ENCODE results near the gene INSRR.

The INSRR gene

DNA sequence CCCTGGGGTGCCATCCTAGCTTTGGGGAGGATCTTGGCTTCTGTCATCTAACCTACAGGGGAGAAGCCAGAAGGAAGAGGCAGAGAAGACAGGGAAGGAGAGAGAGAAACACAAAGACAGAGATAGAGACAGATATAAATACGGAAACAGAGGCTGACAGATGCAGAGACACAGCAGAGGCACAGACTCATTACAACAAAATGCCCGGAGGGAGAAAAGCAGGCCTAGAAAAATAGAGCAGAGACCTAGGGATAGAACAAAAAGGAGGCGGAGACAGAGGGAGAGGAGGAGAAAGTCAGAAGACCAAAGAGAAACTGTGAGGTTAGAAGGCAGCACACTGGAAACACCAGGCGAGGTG is 36.5 kb upstream of the INSRR start:
- in situ Hi-C loops (cut with HindIII; ENCODE audit: low pct_ligation_motif_present, low pct_unique_long_range_greater_than_20kb, low sequenced_read_pairs), result no loop called here

DNA sequence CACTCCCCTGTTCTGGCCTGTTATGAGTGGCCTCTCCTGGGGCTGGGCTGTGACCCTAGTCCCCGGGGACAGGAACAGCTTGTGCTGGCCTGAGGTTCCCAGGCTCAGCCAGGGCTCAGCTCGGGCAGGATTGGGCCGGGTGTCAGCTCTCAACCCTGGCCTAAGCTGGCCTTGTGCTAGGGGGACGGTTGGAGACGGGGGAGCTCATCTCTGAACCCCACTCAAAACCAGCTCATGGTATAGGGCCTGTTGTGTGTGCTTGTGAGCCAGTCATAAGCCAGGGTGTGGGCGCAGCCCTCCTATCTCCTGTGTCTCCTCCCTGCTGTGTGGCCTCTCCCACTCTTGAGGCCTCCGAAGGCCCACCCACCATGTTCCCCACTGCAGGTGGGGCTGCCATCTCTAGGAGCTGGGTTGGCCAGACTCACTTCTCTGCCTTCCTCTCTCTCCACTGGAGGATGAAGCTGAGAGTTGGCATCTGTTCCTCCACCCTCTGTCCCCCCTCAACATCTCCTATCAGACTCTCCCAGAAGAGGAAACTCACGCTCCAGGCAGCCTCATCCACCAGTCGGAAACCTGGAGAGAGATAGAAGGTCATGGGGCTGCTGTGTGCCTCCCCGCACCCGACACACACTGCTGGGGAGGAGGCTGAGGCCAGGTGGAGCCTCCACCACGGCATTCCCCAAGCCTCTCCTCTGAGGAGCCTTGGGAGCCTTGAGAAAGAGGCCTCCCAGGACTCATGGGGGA is 36.0 kb upstream of the INSRR start:
- DNase-seq, result no peak
- in situ Hi-C loops (cut with HindIII; ENCODE audit: low pct_ligation_motif_present, low pct_unique_long_range_greater_than_20kb, low sequenced_read_pairs), result no loop called here

More for the DNA sequence above, 36.5 kb upstream of the INSRR start:
- peak; percentile 35 for DNase-seq

DNA sequence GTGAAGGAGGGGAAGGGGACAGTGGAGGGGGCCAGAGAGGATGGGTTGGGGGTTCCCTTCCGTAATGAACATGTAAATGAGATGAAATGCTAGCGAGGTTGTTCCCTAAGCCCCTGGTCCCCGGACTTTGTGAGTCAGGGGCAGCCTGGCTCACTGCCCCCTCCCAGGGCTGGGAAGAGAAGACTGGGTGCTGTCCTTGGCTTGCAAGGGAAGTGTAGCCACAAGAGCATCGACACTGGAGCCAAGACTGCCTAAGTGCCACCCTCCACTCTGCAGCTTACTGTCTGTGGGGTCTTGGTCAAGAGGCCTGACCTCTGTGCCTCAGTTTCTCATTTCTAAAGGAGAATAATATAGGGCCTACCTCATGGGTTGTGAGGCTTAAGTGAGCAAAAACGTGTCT is 35.1 kb upstream of the INSRR start:
- in situ Hi-C loops (cut with HindIII; ENCODE audit: low pct_ligation_motif_present, low pct_unique_long_range_greater_than_20kb, low sequenced_read_pairs), result no loop called here
- no peak for DNase-seq

DNA sequence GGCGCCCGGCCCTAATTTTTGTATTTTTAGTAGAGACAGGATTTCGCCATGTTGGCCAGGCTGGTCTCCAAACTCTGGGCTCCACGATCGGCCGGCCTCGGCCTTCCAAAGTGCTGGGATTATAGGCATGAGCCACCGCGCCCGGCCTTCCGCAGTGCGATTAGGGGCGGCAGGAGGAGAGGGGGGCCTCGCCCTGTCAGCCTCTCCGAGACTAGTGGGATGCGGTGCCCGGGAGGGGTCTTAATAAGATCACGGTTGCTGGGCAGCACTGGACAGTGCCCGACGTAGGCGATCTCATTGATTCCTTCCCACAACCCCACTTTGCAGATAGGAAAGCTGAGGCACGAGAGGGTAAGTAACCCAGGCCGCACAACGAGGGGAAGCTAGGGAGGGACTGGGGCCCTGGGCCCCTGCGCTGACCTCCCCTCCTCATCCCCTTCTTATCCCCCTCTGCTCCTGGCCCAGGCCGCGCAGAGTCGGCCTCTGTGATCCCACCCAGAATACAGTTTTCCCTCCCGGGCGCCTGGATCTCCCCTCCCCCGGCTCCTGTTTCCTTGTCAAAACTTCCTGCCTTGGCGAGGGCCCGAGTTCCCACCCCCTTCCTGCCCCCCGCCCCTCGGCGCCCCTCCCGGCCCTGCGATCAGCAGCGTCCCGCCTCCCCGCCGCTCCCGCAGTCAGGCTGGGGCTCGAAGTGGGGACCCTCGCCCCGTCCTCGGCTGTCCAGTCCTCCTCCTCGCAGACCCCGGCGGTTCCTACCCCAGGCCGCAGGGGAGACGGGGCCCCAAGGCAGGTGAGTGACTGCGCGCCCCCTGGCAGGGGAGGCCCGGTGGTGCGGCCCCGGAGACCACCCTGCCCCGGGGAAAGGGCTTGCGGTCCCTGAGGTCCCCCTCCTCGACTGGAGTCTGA is 34.4 kb upstream of the INSRR start, which contains the start of gene PEAR1:
TSS of gene PEAR1 (plus strand) at position 671 of the 906 bp plus-strand sequence. CDS start 10,209 bp downstream, outside the sequence.
- in situ Hi-C loops (cut with HindIII; ENCODE audit: low pct_ligation_motif_present, low pct_unique_long_range_greater_than_20kb, low sequenced_read_pairs), result no loop called here
- DNase-seq, result no peak

DNA sequence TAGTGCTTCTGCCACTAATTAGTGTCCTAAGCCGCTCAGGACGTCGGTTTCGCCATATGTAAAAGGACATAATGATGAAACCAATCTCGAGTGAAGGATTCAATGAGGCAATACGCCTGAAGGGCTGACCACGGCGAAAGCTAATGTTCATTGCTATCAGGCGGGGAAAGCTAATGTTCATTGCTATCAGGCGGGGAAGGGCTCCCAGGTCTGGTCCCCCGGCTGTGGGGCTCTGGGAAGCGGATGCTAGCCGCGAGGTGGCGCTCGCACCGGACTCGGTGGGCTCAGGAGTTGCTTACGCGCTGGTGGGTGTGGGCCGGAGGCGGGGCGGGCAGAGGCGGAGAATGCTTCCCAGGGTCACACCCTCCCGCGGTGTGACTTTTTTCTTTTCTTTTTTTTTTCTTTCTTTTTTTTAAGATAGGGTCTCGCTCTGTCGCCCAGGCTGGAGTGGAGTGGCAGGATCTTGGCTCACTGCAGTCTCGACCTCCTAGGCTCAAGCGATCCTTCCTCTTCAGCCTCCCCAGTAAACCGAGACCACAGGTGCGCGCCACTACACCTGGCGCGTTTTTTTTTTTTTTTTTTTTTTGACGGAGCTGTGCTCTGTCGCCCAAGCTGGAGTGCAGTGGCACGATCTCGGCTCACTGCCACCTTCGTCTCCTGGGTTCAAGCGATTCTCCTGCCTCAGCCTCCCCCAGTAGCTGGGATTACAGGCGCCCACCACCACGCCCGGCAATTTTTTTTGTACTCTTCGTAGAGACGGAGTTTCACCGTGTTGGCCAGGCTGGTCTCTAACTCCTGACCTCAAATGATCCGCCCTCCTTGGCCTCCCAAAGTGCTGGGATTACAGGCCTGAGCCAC is 33.5 kb upstream of the INSRR start:
- DNase-seq, result peak; percentile 92
- in situ Hi-C loops (cut with HindIII; ENCODE audit: low pct_ligation_motif_present, low pct_unique_long_range_greater_than_20kb, low sequenced_read_pairs), result no loop called here

DNA sequence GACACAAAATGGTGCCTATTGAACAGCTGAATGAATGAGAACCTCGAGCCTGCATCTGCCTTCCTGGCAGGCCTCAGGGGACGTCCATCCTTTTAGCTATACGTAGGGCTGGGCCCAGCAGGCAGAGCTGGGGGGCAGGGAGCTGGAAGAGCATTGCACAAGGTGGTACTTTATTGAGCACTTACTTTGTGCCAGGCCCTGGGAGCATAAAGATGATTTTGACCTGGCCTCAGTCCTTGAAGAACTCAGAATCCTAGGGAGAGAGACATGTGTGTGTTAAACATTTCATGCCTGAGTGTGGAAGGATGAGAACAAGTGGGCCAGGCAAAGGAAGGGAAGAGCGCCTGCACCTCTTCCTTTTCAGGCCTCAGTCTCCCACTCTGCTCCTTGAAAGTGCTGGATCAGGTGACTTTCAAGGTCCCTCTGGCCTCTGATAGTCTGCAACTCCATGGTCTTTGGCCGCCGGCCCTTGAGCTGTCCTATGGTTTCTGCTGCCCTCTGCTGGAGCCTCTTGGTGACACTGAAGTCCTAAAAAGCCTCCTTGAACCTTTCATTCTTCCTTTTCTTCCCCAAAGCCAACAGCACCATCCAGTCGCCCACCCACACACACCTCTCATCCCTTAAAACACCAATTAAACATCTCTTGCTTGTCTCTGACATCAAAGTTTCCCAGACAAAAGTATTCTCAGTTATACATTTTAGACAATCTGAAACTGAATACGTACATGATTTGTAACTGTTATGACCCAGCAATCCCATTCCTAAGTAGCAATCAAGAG is 31.1 kb upstream of the INSRR start:
- in situ Hi-C loops (cut with HindIII; ENCODE audit: low pct_ligation_motif_present, low pct_unique_long_range_greater_than_20kb, low sequenced_read_pairs), result no loop called here
- peak; percentile 82 for DNase-seq

DNA sequence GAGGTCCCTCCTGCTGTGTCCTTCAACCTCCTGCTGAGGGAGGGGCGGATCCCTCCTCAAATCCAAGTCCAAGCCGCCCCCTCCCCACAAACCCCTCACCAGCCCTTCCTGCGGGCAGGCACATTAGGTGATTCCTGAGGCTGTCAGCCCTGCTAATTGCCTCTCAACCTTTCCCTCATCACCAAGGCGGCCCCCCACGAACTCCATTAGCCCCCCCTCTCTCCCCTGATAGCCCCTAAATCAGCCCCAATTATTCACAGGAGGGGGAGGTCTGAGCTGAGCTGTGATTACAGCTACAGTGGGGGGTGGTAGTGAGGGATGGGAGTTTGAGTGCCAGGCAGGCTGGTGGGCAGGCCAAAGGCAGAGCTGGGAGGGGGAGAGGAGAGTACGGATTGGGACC is 28.8 kb upstream of the INSRR start:
- in situ Hi-C loops (cut with HindIII; ENCODE audit: low pct_ligation_motif_present, low pct_unique_long_range_greater_than_20kb, low sequenced_read_pairs), result no loop called here
- no peak for DNase-seq

DNA sequence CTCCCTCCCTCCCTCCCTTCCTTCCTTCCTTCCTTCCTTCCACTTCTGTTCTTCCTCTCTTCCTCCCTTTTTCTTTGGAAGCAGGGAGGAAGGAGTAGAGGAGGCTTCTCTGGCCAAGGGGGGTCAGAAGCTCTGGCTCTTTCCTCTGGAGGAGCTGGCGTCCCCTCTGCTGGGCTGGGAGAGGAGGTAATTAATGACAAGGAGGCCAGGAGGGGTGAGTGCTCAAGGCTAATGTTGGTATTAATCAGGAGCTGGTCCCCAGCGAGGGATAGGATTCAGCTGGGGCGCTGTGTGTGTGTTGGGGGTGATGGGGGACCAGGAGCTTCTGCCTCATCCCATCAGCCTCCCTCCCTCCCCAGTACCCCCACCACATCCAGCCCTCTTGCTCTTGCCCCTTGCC is 28.4 kb upstream of the INSRR start:
- no peak for DNase-seq
- in situ Hi-C loops (cut with HindIII; ENCODE audit: low pct_ligation_motif_present, low pct_unique_long_range_greater_than_20kb, low sequenced_read_pairs), result no loop called here

DNA sequence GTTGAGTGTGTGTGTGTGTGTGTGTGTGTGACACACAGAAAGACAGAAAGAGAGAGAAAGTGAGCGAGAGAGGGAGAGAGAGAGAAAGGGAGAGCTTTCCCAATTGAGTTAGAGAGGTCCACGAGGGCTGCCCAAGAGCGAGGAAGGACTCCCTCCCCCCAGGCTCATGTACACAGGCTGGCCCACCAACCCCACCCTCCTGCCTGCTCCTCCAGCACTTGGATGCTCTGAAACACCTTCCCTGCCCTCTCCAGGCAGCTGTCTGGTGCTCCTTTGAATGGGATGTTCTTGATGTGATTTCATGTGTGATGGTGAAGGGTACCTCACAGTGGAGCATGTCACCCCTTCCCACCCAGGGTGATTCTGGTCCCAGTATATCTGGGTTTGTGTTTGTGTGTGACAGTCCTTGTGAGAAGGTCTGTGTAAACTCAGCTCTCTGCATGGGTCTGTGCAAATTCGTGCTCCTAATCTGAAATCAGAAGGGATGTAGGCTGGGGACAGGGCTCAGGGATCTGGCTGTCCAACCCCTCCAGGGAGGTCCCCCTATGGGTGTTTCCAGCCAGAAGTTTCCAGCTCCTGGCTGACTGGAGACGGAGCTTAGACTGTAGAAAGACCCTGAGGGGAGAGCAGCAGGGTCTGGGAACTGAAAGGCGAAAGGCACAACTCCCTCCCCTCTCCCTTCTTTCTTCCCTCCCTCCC is 27.8 kb upstream of the INSRR start:
- in situ Hi-C loops (cut with HindIII; ENCODE audit: low pct_ligation_motif_present, low pct_unique_long_range_greater_than_20kb, low sequenced_read_pairs), result no loop called here
- DNase-seq, result no peak

DNA sequence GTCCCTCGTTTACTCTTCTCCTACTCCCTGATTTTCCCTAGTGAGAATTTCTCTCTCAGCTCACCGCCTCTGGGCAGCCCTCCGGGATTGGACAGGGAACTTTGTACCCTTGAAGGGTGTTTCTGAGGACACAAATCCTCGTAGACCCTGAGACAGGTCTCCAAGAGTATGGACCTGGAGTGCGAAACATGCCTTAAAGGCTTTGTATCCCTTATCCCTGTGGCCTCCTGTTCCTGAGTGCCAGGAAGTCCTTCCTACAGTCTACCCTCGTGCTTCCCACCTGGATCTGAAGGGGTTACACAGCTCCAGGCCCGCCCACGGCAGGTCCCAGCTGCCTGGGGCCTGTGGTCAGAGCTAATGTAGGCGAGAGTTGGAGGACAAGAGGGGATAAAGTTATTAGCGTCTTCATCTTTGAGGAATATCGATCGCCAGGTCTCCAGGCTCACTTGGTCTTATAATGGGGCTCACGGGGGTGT is 27.0 kb upstream of the INSRR start:
- in situ Hi-C loops (cut with HindIII; ENCODE audit: low pct_ligation_motif_present, low pct_unique_long_range_greater_than_20kb, low sequenced_read_pairs), result no loop called here

DNA sequence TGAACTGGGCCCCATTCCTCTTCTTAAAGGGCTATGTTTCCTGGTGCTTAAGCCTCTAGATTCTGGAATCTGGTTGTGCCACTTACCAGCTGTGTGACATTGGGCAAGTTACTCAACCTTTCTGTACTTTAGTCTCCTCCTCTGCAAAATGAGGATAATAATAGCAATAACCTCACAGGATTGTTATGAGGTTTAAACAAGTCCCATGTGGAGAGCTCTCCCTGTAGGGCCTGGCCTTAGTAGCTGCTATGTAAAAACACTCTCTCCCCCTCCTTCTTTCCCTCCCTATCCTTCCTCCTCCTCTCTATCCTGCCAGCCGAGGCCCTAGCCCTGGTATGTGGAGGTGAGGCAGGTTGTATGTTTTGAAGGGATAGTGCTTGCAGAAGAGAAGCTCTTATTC is 26.4 kb upstream of the INSRR start:
- DNase-seq, result no peak
- in situ Hi-C loops (cut with HindIII; ENCODE audit: low pct_ligation_motif_present, low pct_unique_long_range_greater_than_20kb, low sequenced_read_pairs), result no loop called here

More for the DNA sequence above, 27.0 kb upstream of the INSRR start:
- no peak for DNase-seq

DNA sequence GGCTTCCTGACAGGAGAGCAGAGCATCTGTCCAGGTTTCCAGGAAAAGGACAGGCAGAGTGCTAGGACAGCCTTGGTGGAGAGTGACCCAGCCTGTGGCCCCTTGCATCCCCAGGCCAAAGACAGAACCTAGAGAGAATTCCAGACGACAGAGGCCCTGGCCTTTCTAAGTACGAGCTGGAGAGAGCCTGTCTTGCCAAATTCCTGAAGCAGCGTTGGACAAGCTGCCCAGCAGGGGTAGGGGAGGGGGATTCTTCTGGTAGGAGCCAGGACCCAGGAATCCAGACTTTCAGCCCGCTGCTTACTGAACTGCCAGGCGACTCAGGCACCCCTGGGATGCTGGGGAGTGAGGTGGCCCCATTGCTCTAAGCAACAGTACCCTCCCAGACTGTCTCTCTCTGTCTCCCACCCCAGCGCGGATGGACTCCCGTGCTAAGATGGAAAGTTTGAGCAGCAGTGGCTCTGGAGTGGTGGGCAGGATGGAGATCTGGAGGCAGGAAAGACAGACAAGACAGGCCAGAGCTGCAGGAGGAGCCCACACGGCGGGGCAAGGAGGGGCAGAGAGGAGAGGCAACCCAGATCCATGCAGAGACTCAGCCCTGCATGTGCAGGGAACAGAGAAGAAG is 25.8 kb upstream of the INSRR start:
- DNase-seq, result no peak
- in situ Hi-C loops (cut with HindIII; ENCODE audit: low pct_ligation_motif_present, low pct_unique_long_range_greater_than_20kb, low sequenced_read_pairs), result no loop called here

DNA sequence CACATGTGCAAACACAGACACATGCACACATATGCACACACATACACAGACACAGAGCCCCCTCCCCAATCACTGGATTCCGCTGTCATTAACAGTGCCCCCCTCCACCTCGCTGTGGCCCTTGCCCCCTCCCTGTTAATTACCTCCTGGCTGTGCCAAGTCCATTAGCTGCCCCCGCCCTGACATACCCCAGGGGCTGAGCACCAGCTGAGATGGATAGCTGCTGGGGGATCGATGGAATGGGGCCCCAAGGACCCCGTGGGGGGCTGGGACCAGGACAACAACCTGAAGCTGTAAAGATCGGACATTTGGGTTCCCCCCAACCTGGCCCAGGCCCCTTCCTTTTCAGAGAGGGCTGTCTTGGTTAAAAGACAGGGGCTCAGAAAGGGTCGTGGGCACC is 25.0 kb upstream of the INSRR start:
- in situ Hi-C loops (cut with HindIII; ENCODE audit: low pct_ligation_motif_present, low pct_unique_long_range_greater_than_20kb, low sequenced_read_pairs), result no loop called here

DNA sequence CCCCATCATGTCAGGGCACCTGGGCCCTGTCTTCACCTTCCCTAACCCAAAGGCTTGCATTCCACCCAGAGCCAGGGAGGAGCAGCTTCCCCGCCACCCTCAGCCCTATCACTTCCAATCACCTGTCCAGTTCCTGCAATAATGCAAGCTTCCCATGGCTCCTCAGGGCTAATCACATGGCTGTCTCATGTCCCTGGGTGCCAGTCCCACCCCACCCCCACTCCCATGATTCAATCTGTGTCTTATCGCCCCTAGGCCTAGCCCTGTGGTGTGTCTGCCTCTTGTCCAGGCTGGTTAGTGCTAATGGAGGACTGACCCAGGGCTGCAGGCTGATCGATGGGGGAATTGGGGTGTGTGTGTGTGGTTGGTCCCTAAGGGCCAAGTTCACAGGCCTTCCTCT is 23.6 kb upstream of the INSRR start:
- DNase-seq, result no peak
- in situ Hi-C loops (cut with HindIII; ENCODE audit: low pct_ligation_motif_present, low pct_unique_long_range_greater_than_20kb, low sequenced_read_pairs), result no loop called here

More for the DNA sequence above, 25.0 kb upstream of the INSRR start:
- no peak for DNase-seq

DNA sequence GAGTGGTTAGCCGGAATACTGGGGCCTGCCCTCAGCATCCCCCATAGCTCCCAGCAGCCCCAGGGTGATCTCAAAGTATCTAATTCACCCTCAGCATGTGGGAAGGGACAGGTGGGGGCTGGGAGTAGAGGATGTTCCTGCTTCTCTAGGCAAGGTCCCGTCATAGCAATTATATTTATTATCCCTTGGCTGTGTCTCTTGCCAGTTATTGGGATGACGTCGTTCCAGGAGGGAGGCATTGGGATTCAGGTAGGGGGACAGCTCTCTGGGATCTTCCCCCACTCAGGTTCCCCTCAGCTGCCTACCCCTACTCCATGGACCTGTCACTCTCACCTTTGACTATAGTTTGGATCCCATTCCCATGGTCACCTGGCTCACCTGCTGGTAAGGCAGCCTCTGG is 22.7 kb upstream of the INSRR start:
- DNase-seq, result no peak
- in situ Hi-C loops (cut with HindIII; ENCODE audit: low pct_ligation_motif_present, low pct_unique_long_range_greater_than_20kb, low sequenced_read_pairs), result no loop called here

DNA sequence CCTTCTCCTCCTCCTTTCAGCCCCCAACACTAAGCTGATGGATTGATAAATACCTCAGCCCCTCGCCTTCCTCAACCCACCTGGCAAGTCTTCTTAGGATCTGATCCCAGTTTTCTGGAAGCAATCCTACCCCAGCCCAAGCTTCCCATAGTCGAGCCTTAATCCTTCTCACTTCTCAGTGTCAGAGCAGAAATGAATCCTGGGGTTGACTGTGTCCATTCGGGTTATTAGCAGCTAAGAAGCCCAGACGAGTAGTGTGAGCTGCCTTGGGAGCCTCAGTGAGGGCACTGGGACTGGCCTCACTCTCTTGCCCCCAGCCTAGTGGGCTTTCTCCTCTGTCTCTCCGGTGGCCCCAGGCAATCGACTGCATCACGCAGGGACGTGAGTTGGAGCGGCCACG is 22.2 kb upstream of the INSRR start:
- in situ Hi-C loops (cut with HindIII; ENCODE audit: low pct_ligation_motif_present, low pct_unique_long_range_greater_than_20kb, low sequenced_read_pairs), result no loop called here
- no peak for DNase-seq

DNA sequence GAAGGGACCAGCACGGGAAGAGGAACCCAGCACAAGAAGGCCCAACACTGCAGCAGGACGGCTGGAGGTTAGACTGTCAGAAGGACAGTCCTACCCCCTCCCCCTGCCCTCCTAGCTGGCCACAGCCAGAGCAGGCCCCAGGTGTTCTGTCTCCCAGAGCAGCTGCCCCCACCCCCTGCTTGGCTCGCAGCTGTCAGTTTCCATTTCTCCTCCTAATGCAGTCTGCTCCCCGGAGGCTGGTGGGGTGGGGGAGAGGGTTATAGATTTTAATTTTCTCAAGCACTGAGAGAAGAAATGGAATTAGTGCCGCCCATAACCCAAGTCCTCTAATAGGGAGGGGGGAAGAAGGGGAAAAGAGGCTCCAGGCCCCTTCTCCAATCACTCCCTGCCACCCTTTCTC is 21.6 kb upstream of the INSRR start:
- no peak for DNase-seq
- in situ Hi-C loops (cut with HindIII; ENCODE audit: low pct_ligation_motif_present, low pct_unique_long_range_greater_than_20kb, low sequenced_read_pairs), result no loop called here
